NCI-H2171 treated with DMSO at 0.1 percent for 48 hours (cell line): ENCODE measurements around the gene CC2D1B.

Experiments used
- DNase-seq: peaks from one replicate; lab custom pipeline; 2025; lab: John Stamatoyannopoulos, UW

The CC2D1B gene

GRCh38 chr1:52305417-52306226 is 60.4 kb downstream of the CC2D1B start:
- no peak for DNase-seq
